ENCODE measurements around the gene SEC23B.

Gene SEC23B

GRCh38 chr20:18567739-18568091, 60.0 kb downstream of the SEC23B start:
- TF ChIP-seq REST (IDR thresholded peaks at IDR 0.05; ENCODE audit: insufficient read depth in 1 of 2, low read depth in 2 of 2, low read length in 2 of 2), result no peak

- TF ChIP-seq POLR2AphosphoS5 (IDR thresholded peaks at IDR 0.05; ENCODE audit: low read depth, low read length) (no peak), REST (IDR thresholded peaks at IDR 0.05; ENCODE audit: insufficient read depth in 1 of 2, low read depth in 2 of 2, low read length in 2 of 2) (no peak), FOXP2 (optimal IDR thresholded peaks at IDR 0.05; ENCODE audit: borderline replicate concordance, extremely low read depth, extremely low read length, insufficient read depth) (no peak), SIN3A (IDR thresholded peaks at IDR 0.05; ENCODE audit: borderline replicate concordance, insufficient read depth, low read length) (no peak), TAF1 (IDR thresholded peaks at IDR 0.05; ENCODE audit: borderline replicate concordance, insufficient read depth, low read length) (no peak)
These were observed 63.3 kb downstream of the SEC23B start for GRCh38 chr20:18571009-18571408.

- TF ChIP-seq REST (IDR thresholded peaks at IDR 0.05; ENCODE audit: insufficient read depth in 1 of 2, low read depth in 2 of 2, low read length in 2 of 2) (no peak), FOXP2 (optimal IDR thresholded peaks at IDR 0.05; ENCODE audit: borderline replicate concordance, extremely low read depth, extremely low read length, insufficient read depth) (no peak), POLR2AphosphoS5 (IDR thresholded peaks at IDR 0.05; ENCODE audit: low read depth, low read length) (no peak), SIN3A (IDR thresholded peaks at IDR 0.05; ENCODE audit: borderline replicate concordance, insufficient read depth, low read length) (no peak), TAF1 (IDR thresholded peaks at IDR 0.05; ENCODE audit: borderline replicate concordance, insufficient read depth, low read length) (no peak)
These were observed 63.8 kb downstream of the SEC23B start for GRCh38 chr20:18571578-18571977.

DNA sequence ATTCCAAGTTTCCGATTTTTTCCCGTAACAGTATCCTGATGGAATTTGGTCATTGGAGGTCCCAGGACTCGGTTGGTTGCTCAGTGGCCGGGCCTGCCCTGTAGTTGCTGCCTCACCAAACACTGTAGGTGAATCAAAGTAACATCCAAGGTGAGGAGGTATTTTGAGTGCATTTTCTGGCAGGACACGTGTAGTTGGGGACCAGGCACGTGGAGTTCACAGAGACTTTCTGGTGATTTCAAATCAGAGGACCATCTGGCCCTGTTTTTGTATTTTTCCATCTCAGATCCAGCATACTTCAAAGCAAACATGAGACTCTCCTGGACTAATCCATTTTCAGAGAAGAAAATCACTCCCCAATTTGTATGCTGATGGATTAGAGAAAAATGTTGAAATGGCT, 70.2 kb downstream of the SEC23B start:
- TF ChIP-seq SIN3A (IDR thresholded peaks at IDR 0.05; ENCODE audit: borderline replicate concordance, insufficient read depth, low read length) (no peak), FOXP2 (optimal IDR thresholded peaks at IDR 0.05; ENCODE audit: borderline replicate concordance, extremely low read depth, extremely low read length, insufficient read depth) (no peak), REST (IDR thresholded peaks at IDR 0.05; ENCODE audit: insufficient read depth in 1 of 2, low read depth in 2 of 2, low read length in 2 of 2) (no peak), POLR2AphosphoS5 (IDR thresholded peaks at IDR 0.05; ENCODE audit: low read depth, low read length) (no peak), TAF1 (IDR thresholded peaks at IDR 0.05; ENCODE audit: borderline replicate concordance, insufficient read depth, low read length) (no peak)

- TF ChIP-seq POLR2AphosphoS5 (IDR thresholded peaks at IDR 0.05; ENCODE audit: low read depth, low read length), result no peak
- TF ChIP-seq REST (IDR thresholded peaks at IDR 0.05; ENCODE audit: insufficient read depth in 1 of 2, low read depth in 2 of 2, low read length in 2 of 2), result no peak
- TF ChIP-seq TAF1 (IDR thresholded peaks at IDR 0.05; ENCODE audit: borderline replicate concordance, insufficient read depth, low read length), result no peak
- no peak for TF ChIP-seq SIN3A (IDR thresholded peaks at IDR 0.05; ENCODE audit: borderline replicate concordance, insufficient read depth, low read length)
- no peak for TF ChIP-seq FOXP2 (optimal IDR thresholded peaks at IDR 0.05; ENCODE audit: borderline replicate concordance, extremely low read depth, extremely low read length, insufficient read depth)
These were observed 70.8 kb downstream of the SEC23B start for GRCh38 chr20:18578581-18578980.

All from PFSK-1 (cell line).